Caco-2 (cell line): ENCODE results near the gene FMOD. TPM values are rescaled to one million over a fixed set of nuclear protein-coding genes. Genes with fewer than 3 reads are reported as not detected.

Experiments used
- BruUV-seq: library from RNA; stranded (reverse); fragments of 400-500 nt; replicated peaks from 2 replicates; lab custom pipeline; 2021; lab: Mats Ljungman, UMichigan
- CTCF ChIA-PET: fragments of 300-600 bp; sonication (Branson Sonifier 250); formaldehyde crosslinking; loops from one replicate; lab custom pipeline; 2022; ENCODE audit warnings: antibody characterized with exemption; lab: Charles Lee
- POLR2A ChIA-PET: fragments of 300-600 bp; sonication (Branson Sonifier 250); formaldehyde crosslinking; loops from one replicate; lab custom pipeline; 2022; ENCODE audit warnings: antibody characterized with exemption; lab: Charles Lee
- DNase-seq, 2 experiments: peaks; one replicate each; pipeline versions ENCODE4 v3.0.0 to v3.0.0-alpha.2; 2020 to 2022
- H3K27me3 ChIP-seq: replicated peaks from 2 replicates; pipeline ENCODE4 v1.6.0; 2011; ENCODE audit warnings: low read length; ENCODE audit not compliant: control insufficient read depth, insufficient read depth
- H3K36me3 ChIP-seq: 2 replicates; pipeline ENCODE4 v1.5.1; 2011; ENCODE audit warnings: low read length; ENCODE audit not compliant: control insufficient read depth, insufficient read depth
- H3K4me1 ChIP-seq: fragments of 250-450 bp; sonication (Bioruptor Pico); 2 replicates; pipeline ENCODE4 v1.5.1; 2020; ENCODE audit warnings: mild to moderate bottlenecking
- H3K4me3 ChIP-seq: 2 replicates; pipeline ENCODE4 v1.5.1; 2011; ENCODE audit warnings: low read depth, mild to moderate bottlenecking, control low read depth, low read length
- H3K9me3 ChIP-seq: fragments of 250-450 bp; sonication (Bioruptor Pico); 2 replicates; pipeline ENCODE4 v1.5.1; 2020; ENCODE audit warnings: mild to moderate bottlenecking, moderate library complexity
- H3K27ac Mint-ChIP-seq: one replicate; pipeline ENCODE4 v1.8.0; 2022; ENCODE audit warnings: mixed read lengths; ENCODE audit not compliant: unreplicated experiment
- H3K27me3 Mint-ChIP-seq: one replicate; pipeline ENCODE4 v1.8.0; 2022; ENCODE audit warnings: mixed read lengths; ENCODE audit not compliant: insufficient read depth, unreplicated experiment
- H3K36me3 Mint-ChIP-seq: one replicate; pipeline ENCODE4 v1.8.0; 2022; ENCODE audit warnings: mild to moderate bottlenecking, mixed read lengths; ENCODE audit not compliant: insufficient read depth, unreplicated experiment
- H3K4me1 Mint-ChIP-seq: one replicate; pipeline ENCODE4 v1.8.0; 2022; ENCODE audit warnings: low read depth, mixed read lengths; ENCODE audit not compliant: unreplicated experiment
- H3K4me3 Mint-ChIP-seq: one replicate; pipeline ENCODE4 v1.8.0; 2022; ENCODE audit warnings: mild to moderate bottlenecking, moderate library complexity, mixed read lengths; ENCODE audit not compliant: unreplicated experiment
- H3K9me3 Mint-ChIP-seq: one replicate; pipeline ENCODE4 v1.8.0; 2022; ENCODE audit warnings: mixed read lengths; ENCODE audit not compliant: unreplicated experiment
- CTCF ChIP-seq, 2 experiments: fragments of 200-600 bp in 1 of 2; IDR thresholded peaks; 1 replicate in 1 of 2; 2 replicates in 1 of 2; pipeline versions ENCODE4 v1.5.1 to v1.8.0; 2011 to 2022; ENCODE audit warnings: antibody characterized with exemption in 1 of 2, control low read depth in 1 of 2, inconsistent platforms in 1 of 2, low read depth in 1 of 2, low read length in 1 of 2, mild to moderate bottlenecking in 1 of 2, moderate library complexity in 1 of 2; ENCODE audit not compliant: insufficient read depth in 1 of 2, severe bottlenecking in 1 of 2, unreplicated experiment in 1 of 2
- intact Hi-C: fragments of 100-400 bp; cut with micrococcal nuclease; formaldehyde crosslinking; loops from one replicate; pipeline ENCODE4 v1.10.0; 2022; ENCODE audit not compliant: unreplicated experiment
- total RNA-seq: library from RNA; stranded (reverse); gene quantifications from 2 replicates; pipeline ENCODE4 v1.2.3, GENCODE V29; 2022

The FMOD gene
- total RNA-seq, 1 experiment from 2014 or later, result 32.6 TPM

- Mint-ChIP-seq H3K27ac (no peak overlapping the region), H3K4me1 (peaks cover 11% of the 10 kb centered on the region), H3K9me3 (no peaks in the 10 kb centered on the region), H3K4me3 (no peak overlapping the region), H3K27me3 (peaks cover 10% of the 10 kb centered on the region), H3K36me3 (no peaks in the 10 kb centered on the region)
- intact Hi-C loops, result no loop called here
- CTCF ChIA-PET, result interaction anchor here (1.6 kb wide), 1 partner anchor 11 kb away, joined by 4 read pairs; no protein-coding TSS in a partner anchor
- Histone ChIP-seq H3K36me3 (no peaks in the 10 kb centered on the region), H3K9me3 (no peaks in the 10 kb centered on the region; the same call in 1 of the 2 replicates), H3K4me1 (peaks cover 20% of the 10 kb centered on the region), H3K27me3 (no peaks in the 10 kb centered on the region), H3K4me3 (no peak overlapping the region)
- no peak for TF ChIP-seq CTCF (IDR thresholded peaks at IDR 0.05; ENCODE audit: insufficient read depth in 1 of 2, low read depth in 1 of 2, low read length in 1 of 2, severe bottlenecking in 1 of 2, unreplicated experiment in 1 of 2)
- DNase-seq, result no peak
- BruUV-seq, result no TSS peak
- POLR2A ChIA-PET, result no interaction called here
Measured at GRCh38 chr1:203353486-203353885, 2.6 kb upstream of the FMOD start.

- peaks cover 20% of the 10 kb centered on the region for H3K4me1 ChIP-seq
- H3K27me3 ChIP-seq, result no peaks in the 10 kb centered on the region
- no peaks in the 10 kb centered on the region for H3K36me3 Mint-ChIP-seq
- no peaks in the 10 kb centered on the region for H3K27me3 Mint-ChIP-seq
- no peaks in the 10 kb centered on the region for H3K9me3 Mint-ChIP-seq
- peak overlapping the region; percentile 68 for H3K4me3 Mint-ChIP-seq
- peaks cover 11% of the 10 kb centered on the region for H3K4me1 Mint-ChIP-seq
- DNase-seq, result peak in 1 of 2 experiments; percentile 26
- H3K4me3 ChIP-seq, result no peak overlapping the region; the same call in 1 of the 2 replicates
- ChIA-PET CTCF (interaction anchor here (0.7 to 1.3 kb wide), 4 partner anchors 77 to 232 kb away, joined by 3 to 4 read pairs (median 4); no protein-coding TSS in a partner anchor), POLR2A (interaction anchor here (0.9 kb wide), 1 partner anchor 59 kb away, joined by 3 read pairs; no protein-coding TSS in a partner anchor)
- no peak for TF ChIP-seq CTCF (IDR thresholded peaks at IDR 0.05; ENCODE audit: insufficient read depth in 1 of 2, low read depth in 1 of 2, low read length in 1 of 2, severe bottlenecking in 1 of 2, unreplicated experiment in 1 of 2)
- TSS peak; percentile 27 for BruUV-seq
- no peaks in the 10 kb centered on the region for H3K9me3 ChIP-seq
- no peaks in the 10 kb centered on the region for H3K36me3 ChIP-seq
- peak overlapping the region; percentile 66 for H3K27ac Mint-ChIP-seq
- intact Hi-C loops, result no loop called here
Measured at GRCh38 chr1:203349773-203350524, 973 bp downstream of the FMOD start.

- Mint-ChIP-seq H3K27ac (no peak overlapping the region), H3K4me3 (no peak overlapping the region), H3K27me3 (no peaks in the 10 kb centered on the region), H3K4me1 (peaks cover 11% of the 10 kb centered on the region), H3K9me3 (no peaks in the 10 kb centered on the region), H3K36me3 (no peaks in the 10 kb centered on the region)
- TF ChIP-seq CTCF (IDR thresholded peaks at IDR 0.05; ENCODE audit: insufficient read depth in 1 of 2, low read depth in 1 of 2, low read length in 1 of 2, severe bottlenecking in 1 of 2, unreplicated experiment in 1 of 2), result no peak
- no TSS peak for BruUV-seq
- Histone ChIP-seq H3K4me1 (peaks cover 20% of the 10 kb centered on the region), H3K27me3 (no peaks in the 10 kb centered on the region), H3K9me3 (no peaks in the 10 kb centered on the region), H3K4me3 (no peak overlapping the region), H3K36me3 (no peaks in the 10 kb centered on the region)
- CTCF ChIA-PET, result no interaction called here
- POLR2A ChIA-PET, result no interaction called here
- DNase-seq, result no peak
- intact Hi-C loops, result no loop called here
Measured at GRCh38 chr1:203349166-203349565, 1.8 kb downstream of the FMOD start.
